Measurements from ENCODE around the gene BCL3. TPM values are rescaled to one million over a fixed set of nuclear protein-coding genes. Genes with fewer than 3 reads are reported as not detected.

The BCL3 gene
- polyA plus RNA-seq, 1 of the 3 experiments (the other 2 are of a cell fraction), result 19.2 TPM

DNA sequence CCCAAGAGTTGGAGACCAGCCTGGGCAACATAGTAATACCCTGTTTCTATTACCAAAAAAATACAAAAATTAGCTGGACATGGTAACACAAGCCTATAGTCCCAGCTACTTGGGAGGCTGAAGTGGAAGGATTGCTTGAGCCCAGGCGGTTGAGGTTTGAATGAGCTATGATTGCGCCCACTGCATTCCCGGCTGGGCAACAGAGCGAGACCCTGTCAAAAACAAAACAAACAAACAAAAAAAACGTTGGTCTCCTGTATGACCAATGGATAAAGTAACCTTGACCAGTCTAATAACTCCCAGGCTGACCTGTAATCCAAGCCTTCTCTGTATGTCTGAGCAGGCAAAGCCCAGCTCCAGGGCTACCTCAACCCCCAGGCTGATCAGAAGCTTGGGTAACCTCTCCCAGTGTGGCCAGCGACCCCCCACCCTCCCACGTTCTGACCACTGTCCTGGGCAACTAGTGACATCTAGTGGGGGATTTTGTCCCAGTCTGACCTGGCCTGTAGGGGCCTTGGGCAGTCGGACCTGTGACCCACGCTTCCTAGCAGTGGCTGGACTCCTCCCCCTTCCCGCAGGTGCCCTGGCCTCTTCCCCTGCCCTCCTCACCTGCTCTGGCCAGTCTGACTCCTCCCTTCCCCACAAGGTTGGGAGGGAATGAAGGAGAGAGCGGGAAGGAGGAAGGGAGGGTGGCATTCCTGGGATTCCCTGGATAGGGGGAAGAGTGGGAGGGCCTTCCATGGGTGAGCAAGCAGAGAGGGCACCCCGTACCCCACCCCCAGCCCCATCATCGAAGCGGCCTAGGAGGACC lies 59.3 kb downstream of the BCL3 start:
- no peak overlapping the region for H3K9ac ChIP-seq
- peak overlapping the region; percentile 99 for H3K4me2 ChIP-seq
- no peaks in the 10 kb centered on the region for H3K36me3 ChIP-seq (replicated peaks in 1 of 2; ENCODE audit: control insufficient read depth in 1 of 2, insufficient read depth in 2 of 2, low read length in 1 of 2)
- no peaks in the 10 kb centered on the region for H3K79me2 ChIP-seq (ENCODE audit: insufficient read depth)
- H2AFZ ChIP-seq (ENCODE audit: low read depth), result peak overlapping the region; percentile 81; the same call in 1 of the 2 replicates
- peaks cover 8% of the 10 kb centered on the region for H3F3A ChIP-seq (replicated peaks; ENCODE audit: insufficient read depth)
- 12% methylated on average over 13 of the region's 14 CpGs for WGBS (ENCODE audit: low lambda C conversion rate)
- H3K27ac ChIP-seq (ENCODE audit: low read depth in 2 of 2, low read length in 1 of 2), result no peak overlapping the region
- peaks cover 43% of the 10 kb centered on the region for H3K27me3 ChIP-seq (ENCODE audit: insufficient read depth)
- peak overlapping the region in 1 of 2 experiments; percentile 38; a peak in 2 of 4 replicates for H3K4me3 ChIP-seq (ENCODE audit: low read depth in 2 of 2, low read length in 1 of 2)
- H3K4me1 ChIP-seq (ENCODE audit: control insufficient read depth in 1 of 2, insufficient read depth in 2 of 2, low read depth in 1 of 2, low read length in 1 of 2), result peaks cover 8 to 13% of the 10 kb centered on the region in 2 experiments; a peak in 2 of 4 replicates
- no peaks in the 10 kb centered on the region for H3K9me3 ChIP-seq
- CTCF ChIA-PET, result interaction anchor here (0.5 to 9.3 kb wide), 22 partner anchors 10 to 369 kb away, joined by 3 to 70 read pairs (median 4); no protein-coding TSS in a partner anchor
- H3K9me2 ChIP-seq, result no peaks in the 10 kb centered on the region
- peak; percentile 83 for DNase-seq
- POLR2A ChIA-PET, result no interaction called here
- no peaks in the 10 kb centered on the region for H4K20me1 ChIP-seq (ENCODE audit: insufficient read depth)
- no peak for TF ChIP-seq YY1 (IDR thresholded peaks at IDR 0.05; ENCODE audit: low read depth)
- TF ChIP-seq SMC3 (IDR thresholded peaks at IDR 0.05; ENCODE audit: low read depth, low read length), result peak; percentile 44
- no peak for TF ChIP-seq GATA2 (CRISPR knock-in tag; IDR thresholded peaks at IDR 0.05)
- no peak for TF ChIP-seq RCOR1 (IDR thresholded peaks at IDR 0.05; ENCODE audit: low read length)
- TF ChIP-seq CTCF (IDR thresholded peaks at IDR 0.05), result peak; percentile 69
- no peak for TF ChIP-seq SIN3A (IDR thresholded peaks at IDR 0.05; ENCODE audit: borderline replicate concordance, low read depth, low read length)
- TF ChIP-seq MXI1 (IDR thresholded peaks at IDR 0.05; ENCODE audit: low read depth, low read length), result no peak
- no peak for TF ChIP-seq JUND (IDR thresholded peaks at IDR 0.05)
- TF ChIP-seq RFX5 (IDR thresholded peaks at IDR 0.05; ENCODE audit: low read length), result no peak
- no peak for TF ChIP-seq USF1 (IDR thresholded peaks at IDR 0.05; ENCODE audit: borderline replicate concordance, low read depth)
- no peak for TF ChIP-seq GABPA (IDR thresholded peaks at IDR 0.05; ENCODE audit: low read depth)
- TF ChIP-seq CHD2 (IDR thresholded peaks at IDR 0.05; ENCODE audit: low read length, partially characterized antibody), result no peak
- TF ChIP-seq, protein P1, sequence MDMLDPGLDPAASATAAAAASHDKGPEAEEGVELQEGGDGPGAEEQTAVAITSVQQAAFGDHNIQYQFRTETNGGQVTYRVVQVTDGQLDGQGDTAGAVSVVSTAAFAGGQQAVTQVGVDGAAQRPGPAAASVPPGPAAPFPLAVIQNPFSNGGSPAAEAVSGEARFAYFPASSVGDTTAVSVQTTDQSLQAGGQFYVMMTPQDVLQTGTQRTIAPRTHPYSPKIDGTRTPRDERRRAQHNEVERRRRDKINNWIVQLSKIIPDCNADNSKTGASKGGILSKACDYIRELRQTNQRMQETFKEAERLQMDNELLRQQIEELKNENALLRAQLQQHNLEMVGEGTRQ (IDR thresholded peaks at IDR 0.05; ENCODE audit: borderline replicate concordance, low read depth, low read length), result no peak
- peak; percentile 65 for TF ChIP-seq RAD21 (IDR thresholded peaks at IDR 0.05; ENCODE audit: low read length)
- TF ChIP-seq PBX3 (IDR thresholded peaks at IDR 0.05), result no peak
- TF ChIP-seq MAX (IDR thresholded peaks at IDR 0.05; ENCODE audit: low read depth), result no peak

Measured in SK-N-SH (cell line).